Neural progenitor cell (in vitro differentiated cells): Measurements from ENCODE around the gene ZNF441.

Experiments
- CTCF ChIP-seq: fragments of 200-600 bp; sonication (generic); IDR thresholded peaks from 2 replicates; pipeline ENCODE4 v1.5.1; 2017; ENCODE audit warnings: antibody characterized with exemption, mild to moderate bottlenecking
- EZH2 ChIP-seq: fragments of 200-600 bp; sonication (generic); IDR thresholded peaks from 2 replicates; pipeline ENCODE4 v1.6.1; 2017; ENCODE audit warnings: antibody characterized with exemption, mild to moderate bottlenecking, moderate library complexity

GRCh38 chr19:11735375-11735774 lies 31.4 kb upstream of the ZNF441 start:
- TF ChIP-seq CTCF (no peak), EZH2 (no peak)
